GM12878 (cell line): ENCODE data around the gene CDH18.

Experiments
- CBFB ChIP-seq: IDR thresholded peaks from 2 replicates; pipeline ENCODE4 v1.6.1; 2016; ENCODE audit warnings: antibody characterized with exemption, low read depth
- CHD4 ChIP-seq: fragments of 200-600 bp; sonication (generic); IDR thresholded peaks from 2 replicates; pipeline ENCODE4 v1.6.1; 2016; ENCODE audit warnings: mild to moderate bottlenecking
- FOXM1 ChIP-seq: IDR thresholded peaks from 2 replicates; pipeline ENCODE4 v1.6.1; 2012; ENCODE audit warnings: low read depth, mild to moderate bottlenecking, inconsistent platforms, low read length, moderate library complexity
- IRF4 ChIP-seq: IDR thresholded peaks from 2 replicates; pipeline ENCODE4 v1.6.1; 2011; ENCODE audit warnings: low read depth, low read length
- MAX ChIP-seq: IDR thresholded peaks from 2 replicates; pipeline ENCODE4 v1.6.1; 2012; ENCODE audit warnings: low read depth, low read length, improper control_type of control experiment

- TF ChIP-seq CBFB (no peak), CHD4 (no peak), IRF4 (no peak), MAX (no peak), FOXM1 (no peak)
Observed at GRCh38 chr5:19930451-19930850, 57.5 kb downstream of the CDH18 start.
